Liver (tissue), 9 donors: Measurements from ENCODE around the gene RMND5A. TPM values are rescaled to one million over a fixed set of nuclear protein-coding genes. Genes with fewer than 3 reads are reported as not detected.
"Not testable (repeated sequence)": the region's sequence is repeated elsewhere in the genome, so short reads cannot be mapped to it uniquely, and the experiment has no call there.

Source experiments
- DNase-seq: peaks from one replicate; pipeline ENCODE4 v3.0.0-alpha.2; 2017; ENCODE audit warnings: low spot score
- H3K27ac ChIP-seq, 2 donors: one replicate each; pipeline ENCODE4 v1.7.0; 2013; ENCODE audit warnings: inconsistent platforms in 2 of 2, low read length in 2 of 2, control low read depth in 1 of 2, low read depth in 1 of 2, mild to moderate bottlenecking in 1 of 2
- H3K27me3 ChIP-seq, 4 donors: one replicate each; pipeline versions ENCODE4 v1.6.1 to v1.7.0; 2013; ENCODE audit warnings: low read length in 3 of 4, inconsistent platforms in 1 of 4, mild to moderate bottlenecking in 1 of 4, moderate library complexity in 1 of 4; ENCODE audit not compliant: control insufficient read depth in 4 of 4, insufficient read depth in 4 of 4
- H3K36me3 ChIP-seq, 4 donors: one replicate each; pipeline versions ENCODE4 v1.6.1 to v1.7.0; 2013; ENCODE audit warnings: low read length in 3 of 4, mild to moderate bottlenecking in 3 of 4, low read depth in 1 of 4, moderate library complexity in 1 of 4; ENCODE audit not compliant: control insufficient read depth in 4 of 4, insufficient read depth in 3 of 4
- H3K4me1 ChIP-seq, 4 donors: one replicate each; pipeline versions ENCODE4 v1.6.1 to v1.7.0; 2013; ENCODE audit warnings: low read length in 3 of 4, mild to moderate bottlenecking in 3 of 4, moderate library complexity in 1 of 4; ENCODE audit not compliant: control insufficient read depth in 4 of 4, insufficient read depth in 4 of 4
- H3K4me3 ChIP-seq, 3 donors: one replicate each; pipeline versions ENCODE4 v1.6.1 to v1.7.0; 2013; ENCODE audit warnings: low read length in 3 of 3, control low read depth in 1 of 3, low read depth in 1 of 3, mild to moderate bottlenecking in 1 of 3
- H3K9ac ChIP-seq, 2 donors: one replicate each; pipeline ENCODE4 v1.7.0; 2013; ENCODE audit warnings: low read length in 2 of 2, mild to moderate bottlenecking in 2 of 2, moderate library complexity in 2 of 2, control low read depth in 1 of 2, low read depth in 1 of 2
- H3K9me3 ChIP-seq, 4 donors: one replicate each; pipeline versions ENCODE4 v1.6.1 to v1.7.0; 2013; ENCODE audit warnings: low read length in 3 of 4; ENCODE audit not compliant: control insufficient read depth in 4 of 4
- ATF3 ChIP-seq: IDR thresholded peaks from 2 replicates; pipeline ENCODE4 v1.6.1; 2016; ENCODE audit warnings: antibody characterized with exemption
- CTCF ChIP-seq: fragments of 150-350 bp; IDR thresholded peaks from 2 replicates; pipeline ENCODE4 v1.5.1; 2017; ENCODE audit warnings: improper control_type of control experiment, low read depth, low read length; ENCODE audit not compliant: missing input control
- EGR1 ChIP-seq, 2 donors: IDR thresholded peaks; 2 replicates each; pipeline ENCODE4 v1.6.1; 2016 to 2018; ENCODE audit warnings: antibody characterized with exemption in 2 of 2, low read depth in 2 of 2
- FOXA1 ChIP-seq: IDR thresholded peaks from 2 replicates; pipeline ENCODE4 v1.6.1; 2016; ENCODE audit warnings: antibody characterized with exemption
- FOXA2 ChIP-seq: IDR thresholded peaks from 2 replicates; pipeline ENCODE4 v1.6.1; 2016; ENCODE audit warnings: antibody characterized with exemption
- GABPA ChIP-seq, 2 donors: IDR thresholded peaks in 1 of 2; conservative IDR thresholded peaks in 1 of 2; 2 replicates each; pipeline ENCODE4 v1.6.1; 2016; ENCODE audit warnings: antibody characterized with exemption in 2 of 2, mild to moderate bottlenecking in 1 of 2, moderate library complexity in 1 of 2
- HNF4A ChIP-seq, 2 donors: conservative IDR thresholded peaks; 2 replicates each; pipeline ENCODE4 v1.6.1; 2016; ENCODE audit warnings: antibody characterized with exemption in 2 of 2, mild to moderate bottlenecking in 2 of 2
- HNF4G ChIP-seq: IDR thresholded peaks from 2 replicates; pipeline ENCODE4 v1.6.1; 2016; ENCODE audit warnings: antibody characterized with exemption
- JUND ChIP-seq, 2 donors: IDR thresholded peaks; 2 replicates each; pipeline ENCODE4 v1.6.1; 2016; ENCODE audit warnings: antibody characterized with exemption in 2 of 2
- MAX ChIP-seq: IDR thresholded peaks from 2 replicates; pipeline ENCODE4 v1.6.1; 2016; ENCODE audit warnings: antibody characterized with exemption
- NR2F2 ChIP-seq: IDR thresholded peaks from 2 replicates; pipeline ENCODE4 v1.6.1; 2016; ENCODE audit warnings: antibody characterized with exemption
- RAD21 ChIP-seq, 2 donors: IDR thresholded peaks; 2 replicates each; pipeline ENCODE4 v1.6.1; 2016; ENCODE audit warnings: antibody characterized with exemption in 2 of 2, mild to moderate bottlenecking in 2 of 2
- REST ChIP-seq: IDR thresholded peaks from 2 replicates; pipeline ENCODE4 v1.6.1; 2016; ENCODE audit warnings: antibody characterized with exemption, mild to moderate bottlenecking
- RXRA ChIP-seq, 2 donors: IDR thresholded peaks; 2 replicates each; pipeline ENCODE4 v1.6.1; 2017 to 2018; ENCODE audit warnings: antibody characterized with exemption in 2 of 2, mild to moderate bottlenecking in 1 of 2
- SP1 ChIP-seq: IDR thresholded peaks from 2 replicates; pipeline ENCODE4 v1.6.1; 2018; ENCODE audit warnings: antibody characterized with exemption, mild to moderate bottlenecking
- TAF1 ChIP-seq: conservative IDR thresholded peaks from 2 replicates; pipeline ENCODE4 v1.6.1; 2016; ENCODE audit warnings: antibody characterized with exemption, mild to moderate bottlenecking
- YY1 ChIP-seq: IDR thresholded peaks from 2 replicates; pipeline ENCODE4 v1.6.1; 2016; ENCODE audit warnings: antibody characterized with exemption, mild to moderate bottlenecking
- ZBTB33 ChIP-seq: IDR thresholded peaks from 2 replicates; pipeline ENCODE4 v1.6.1; 2016; ENCODE audit warnings: antibody characterized with exemption
- WGBS: extraction: QIAGEN DNeasy Blood & Tissue Kit; methylation state at CpG from one replicate; pipeline ENCODE4 v1.1.7; 2013; 5-methylcytosine and 5-hydroxymethylcytosine counted together
- polyA plus RNA-seq, 2 donors: library from polyadenylated mRNA; stranded (reverse) in 1 of 2; unstranded in 1 of 2; fragments of 200-250 nt in 1 of 2; fragments of >200 nt in 1 of 2; fragmentation: Nextera tagmentation in 1 of 2; extraction: Ambion mirVana in 1 of 2; gene quantifications; one replicate each; pipeline versions ENCODE4 v1.2.1 to v1.2.3, GENCODE V29; 2013 to 2015
- total RNA-seq, 2 donors: library from RNA; depleted of rRNA; stranded (reverse); fragments of >200 nt; gene quantifications; one replicate each; pipeline ENCODE4 v1.2.3, GENCODE V29; 2014
- donor health status: healthy.
- donor health status: healthy.
- donor health status: healthy.
- donor health status: healthy.
- donor health status: healthy.

Gene RMND5A
- total RNA-seq (10 to 100 TPM; 48.3 to 74.5 TPM), polyA plus RNA-seq (10 to 100 TPM in 1 of 2 donors, 1 to 10 TPM in 1; 8.8 to 10.1 TPM)

GRCh38 chr2:86719637-86720539, at the start of gene RMND5A:
Gene RMND5A (plus strand): TSS chr2:86720291. CDS start chr2:86720668, 377 bp downstream.
- H3K36me3 ChIP-seq, H3K27me3 ChIP-seq, H3K9me3 ChIP-seq, H3K4me1 ChIP-seq: not testable (repeated sequence)
- peak within 1 kb of the TSS; percentile 25 to 67 for H3K9ac ChIP-seq
- peak; percentile 87 for DNase-seq
- TF ChIP-seq YY1 (peak; percentile 25), MAX (peak; percentile 19), GABPA (IDR thresholded peaks at IDR 0.05 in 1 of 2, conservative IDR thresholded peaks at IDR 0.05 in 1 of 2) (peak in 1 of 2 donors; percentile 26), SP1 (peak; percentile 78)
- H3K4me3 ChIP-seq, result peak within 1 kb of the TSS; percentile 32 to 67 (median 64)
- H3K27ac ChIP-seq, result peak within 1 kb of the TSS; percentile 85 to 88
- WGBS, result under 1% methylated on average over 79 of the region's 95 CpGs

GRCh38 chr2:86671337-86671981, 48.6 kb upstream of the RMND5A start:
- 35% methylated on average over 5 of the region's 5 CpGs for WGBS
- no peak for DNase-seq
- TF ChIP-seq JUND (IDR thresholded peaks at IDR 0.05) (peak; percentile 76 to 87), FOXA1 (no peak), YY1 (peak; percentile 21), TAF1 (no peak), NR2F2 (no peak), GABPA (IDR thresholded peaks at IDR 0.05 in 1 of 2, conservative IDR thresholded peaks at IDR 0.05 in 1 of 2) (no peak), CTCF (no peak), HNF4A (conservative IDR thresholded peaks at IDR 0.05) (peak; percentile 38 to 57), ATF3 (peak; percentile 26), SP1 (peak; percentile 22), HNF4G (no peak), MAX (peak; percentile 66), REST (no peak), RAD21 (IDR thresholded peaks at IDR 0.05) (peak; percentile 23 to 58), ZBTB33 (no peak), EGR1 (IDR thresholded peaks at IDR 0.05; ENCODE audit: low read depth in 2 of 2) (no peak), FOXA2 (peak; percentile 47), RXRA (IDR thresholded peaks at IDR 0.05) (peak; percentile 42 to 64)

More at GRCh38 chr2:86671337-86671981, 48.6 kb upstream of the RMND5A start:
- no peak overlapping the region for H3K9ac ChIP-seq
- H3K9me3 ChIP-seq, result no peaks in the 10 kb centered on the region
- H3K36me3 ChIP-seq, result no peaks in the 10 kb centered on the region
- peak overlapping the region; percentile 71 to 73 for H3K27ac ChIP-seq
- H3K4me1 ChIP-seq, result peaks cover 4 to 15% (median 10%) of the 10 kb centered on the region in 4 donors
- H3K27me3 ChIP-seq, result no peaks in the 10 kb centered on the region
- H3K4me3 ChIP-seq, result no peak overlapping the region
